GM23338 (cell line): ENCODE measurements around the gene TRAF1. TPM values are rescaled to one million over a fixed set of nuclear protein-coding genes. Genes with fewer than 3 reads are reported as not detected.

ENCODE experiments used
- ATAC-seq: fragments of 200-7000 bp; cut with Tn5 transposase; 3 replicates; pipeline ENCODE4 v1.9.1; 2020
- DNase-seq: peaks from one replicate; pipeline ENCODE4 v3.0.0-alpha.2; 2015; ENCODE audit warnings: low spot score
- H2AFZ ChIP-seq: fragments of 200-600 bp; sonication (generic); 2 replicates; pipeline ENCODE4 v1.8.0; 2016; ENCODE audit warnings: antibody characterized with exemption, mild to moderate bottlenecking, moderate library complexity
- H3F3A ChIP-seq: fragments of 200-600 bp; sonication (generic); replicated peaks from 2 replicates; pipeline ENCODE4 v1.8.0; 2017; ENCODE audit warnings: antibody characterized with exemption, mixed run types, low read depth
- H3K27ac ChIP-seq: fragments of 200-600 bp; sonication (generic); 2 replicates; pipeline ENCODE4 v1.6.1; 2016; ENCODE audit warnings: low read depth
- H3K27me3 ChIP-seq: fragments of 200-600 bp; sonication (generic); 2 replicates; pipeline ENCODE4 v1.8.0; 2016; ENCODE audit warnings: mild to moderate bottlenecking, mixed run types, moderate library complexity; ENCODE audit not compliant: insufficient read depth
- H3K36me3 ChIP-seq: fragments of 200-600 bp; sonication (generic); 2 replicates; pipeline ENCODE4 v1.8.0; 2016; ENCODE audit warnings: mild to moderate bottlenecking; ENCODE audit not compliant: insufficient read depth
- H3K4me1 ChIP-seq: fragments of 200-600 bp; sonication (generic); 2 replicates; pipeline ENCODE4 v1.8.0; 2016; ENCODE audit warnings: mild to moderate bottlenecking, moderate library complexity; ENCODE audit not compliant: insufficient read depth
- H3K4me2 ChIP-seq: fragments of 200-600 bp; sonication (generic); 2 replicates; pipeline ENCODE4 v1.7.1; 2017; ENCODE audit warnings: mixed run types
- H3K4me3 ChIP-seq: fragments of 200-600 bp; sonication (generic); 2 replicates; pipeline ENCODE4 v1.6.1; 2016; ENCODE audit warnings: mixed run types
- H3K79me2 ChIP-seq: fragments of 200-600 bp; sonication (generic); replicated peaks from 2 replicates; pipeline ENCODE4 v1.8.0; 2017; ENCODE audit warnings: mild to moderate bottlenecking; ENCODE audit not compliant: insufficient read depth
- H3K9me2 ChIP-seq: fragments of 200-600 bp; sonication (generic); 2 replicates; pipeline ENCODE4 v1.8.0; 2017; ENCODE audit not compliant: insufficient read depth
- H4K20me1 ChIP-seq: fragments of 200-600 bp; sonication (generic); replicated peaks from 2 replicates; pipeline ENCODE4 v1.8.0; 2017; ENCODE audit warnings: mild to moderate bottlenecking; ENCODE audit not compliant: insufficient read depth
- H3K27ac Mint-ChIP-seq: 2 replicates; pipeline ENCODE4 v1.8.0; 2020; ENCODE audit warnings: inconsistent platforms, mild to moderate bottlenecking, moderate library complexity, mixed read lengths
- H3K27me3 Mint-ChIP-seq: 3 replicates; pipeline ENCODE4 v1.8.0; 2022; ENCODE audit warnings: low read depth, mild to moderate bottlenecking, moderate library complexity, mixed read lengths, inconsistent platforms; ENCODE audit not compliant: insufficient read depth, poor library complexity
- H3K36me3 Mint-ChIP-seq: 3 replicates; pipeline ENCODE4 v1.8.0; 2021; ENCODE audit warnings: low read depth, mild to moderate bottlenecking, inconsistent platforms, moderate library complexity, mixed read lengths
- H3K4me1 Mint-ChIP-seq: 3 replicates; pipeline ENCODE4 v1.8.0; 2020; ENCODE audit warnings: mild to moderate bottlenecking, inconsistent platforms, mixed read lengths
- H3K4me3 Mint-ChIP-seq: 3 replicates; pipeline ENCODE4 v1.8.0; 2021; ENCODE audit warnings: moderate library complexity, mild to moderate bottlenecking, inconsistent platforms, mixed read lengths
- H3K9me3 Mint-ChIP-seq: 3 replicates; pipeline ENCODE4 v1.8.0; 2020; ENCODE audit warnings: moderate library complexity, mild to moderate bottlenecking, inconsistent platforms, mixed read lengths
- CREB1 ChIP-seq: fragments of 250-450 bp; sonication (Bioruptor Pico); IDR thresholded peaks from 2 replicates; pipeline ENCODE4 v1.5.0; 2020; ENCODE audit warnings: low read depth, mild to moderate bottlenecking, moderate library complexity
- CTCF ChIP-seq, 2 experiments: fragments of 200-600 bp in 1 of 2; sonication (generic) in 1 of 2; conservative IDR thresholded peaks; 2 replicates each; pipeline versions ENCODE4 v1.5.1 to v1.6.1; 2016 to 2017; ENCODE audit warnings: antibody characterized with exemption in 2 of 2, low read depth in 2 of 2, mild to moderate bottlenecking in 2 of 2, moderate library complexity in 1 of 2
- EZH2 ChIP-seq: fragments of 200-600 bp; sonication (generic); IDR thresholded peaks from one replicate; pipeline ENCODE4 v1.8.0; 2017; ENCODE audit warnings: antibody characterized with exemption, mild to moderate bottlenecking, low read depth; ENCODE audit not compliant: unreplicated experiment
- EZH2phosphoT487 ChIP-seq: fragments of 200-600 bp; sonication (generic); IDR thresholded peaks from one replicate; pipeline ENCODE4 v1.8.1; 2018; ENCODE audit warnings: antibody characterized with exemption; ENCODE audit not compliant: unreplicated experiment
- REST ChIP-seq: IDR thresholded peaks from one replicate; pipeline ENCODE4 v1.6.1; 2018; ENCODE audit warnings: antibody characterized with exemption; ENCODE audit not compliant: unreplicated experiment
- STAT1 ChIP-seq: IDR thresholded peaks from one replicate; pipeline ENCODE4 v1.6.1; 2016; ENCODE audit warnings: antibody characterized with exemption; ENCODE audit not compliant: unreplicated experiment
- ZNF114 ChIP-seq: fragments of 250-450 bp; sonication (Bioruptor Pico); IDR thresholded peaks from 2 replicates; pipeline ENCODE4 v1.5.0; 2020; ENCODE audit warnings: mild to moderate bottlenecking, moderate library complexity
- ZNF331 ChIP-seq: fragments of 250-450 bp; sonication (Bioruptor Pico); IDR thresholded peaks from 2 replicates; pipeline ENCODE4 v1.5.0; 2020; ENCODE audit warnings: low read depth, mild to moderate bottlenecking, moderate library complexity
- polyA plus RNA-seq: library from polyadenylated mRNA; unstranded; fragments of >200 nt; fragmentation: Nextera tagmentation; extraction: Ambion mirVana; gene quantifications from 2 replicates; pipeline ENCODE4 v1.2.1, GENCODE V29; 2016
- total RNA-seq: library from RNA; depleted of rRNA; stranded (reverse); fragments of >200 nt; shearing (Covaris generic); gene quantifications from 2 replicates; pipeline ENCODE4 v1.2.3, GENCODE V29; 2014
- TF ChIP-seq, protein P1 (sequence below): IDR thresholded peaks from 2 replicates; pipeline ENCODE4 v1.6.1; 2016; ENCODE audit warnings: antibody characterized with exemption

TRAF1 gene
- total and polyA plus RNA-seq, 2 experiments from 2014 or later: 0.39 to 1.4 TPM

DNA sequence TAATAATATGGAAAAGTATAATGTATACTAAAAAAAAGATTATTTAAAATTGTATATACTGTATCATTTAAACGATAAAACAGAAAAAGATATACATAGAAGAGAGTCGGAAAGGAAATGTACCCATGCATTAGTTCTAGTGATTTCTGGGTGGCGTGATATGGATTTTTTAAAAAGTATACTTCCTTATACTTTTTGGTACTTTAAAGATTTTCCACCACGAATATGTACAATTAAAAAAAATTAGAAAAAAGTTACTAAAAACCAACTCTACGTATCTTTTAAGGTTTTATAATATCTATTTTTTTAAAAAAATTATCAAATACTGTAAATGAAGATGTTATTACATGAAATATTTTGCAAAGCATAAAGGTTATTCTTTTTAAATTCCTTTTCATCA is 61.9 kb downstream of the TRAF1 start:
- peaks cover 12% of the 10 kb centered on the region for H3K4me1 Mint-ChIP-seq
- no peak for DNase-seq
- Histone ChIP-seq H3K27ac (no peak overlapping the region), H3K27me3 (no peaks in the 10 kb centered on the region), H3F3A (peaks cover 2% of the 10 kb centered on the region; the same call in 1 of the 2 replicates), H2AFZ (no peak overlapping the region), H3K4me2 (no peak overlapping the region), H3K79me2 (no peaks in the 10 kb centered on the region), H3K4me1 (peaks cover 3% of the 10 kb centered on the region), H3K9me2 (no peaks in the 10 kb centered on the region), H4K20me1 (no peaks in the 10 kb centered on the region; the same call in 1 of the 2 replicates), H3K36me3 (no peaks in the 10 kb centered on the region; the same call in 1 of the 2 replicates), H3K4me3 (no peak overlapping the region)
- peaks cover 8% of the 10 kb centered on the region for H3K27me3 Mint-ChIP-seq
- H3K4me3 Mint-ChIP-seq: no peak overlapping the region
- H3K27ac Mint-ChIP-seq: no peak overlapping the region
- TF ChIP-seq STAT1 (no peak), CREB1 (CRISPR knock-in tag) (no peak), ZNF114 (CRISPR knock-in tag) (no peak), ZNF331 (no peak), EZH2 (no peak), EZH2phosphoT487 (no peak), REST (no peak)
- TF ChIP-seq, protein P1, sequence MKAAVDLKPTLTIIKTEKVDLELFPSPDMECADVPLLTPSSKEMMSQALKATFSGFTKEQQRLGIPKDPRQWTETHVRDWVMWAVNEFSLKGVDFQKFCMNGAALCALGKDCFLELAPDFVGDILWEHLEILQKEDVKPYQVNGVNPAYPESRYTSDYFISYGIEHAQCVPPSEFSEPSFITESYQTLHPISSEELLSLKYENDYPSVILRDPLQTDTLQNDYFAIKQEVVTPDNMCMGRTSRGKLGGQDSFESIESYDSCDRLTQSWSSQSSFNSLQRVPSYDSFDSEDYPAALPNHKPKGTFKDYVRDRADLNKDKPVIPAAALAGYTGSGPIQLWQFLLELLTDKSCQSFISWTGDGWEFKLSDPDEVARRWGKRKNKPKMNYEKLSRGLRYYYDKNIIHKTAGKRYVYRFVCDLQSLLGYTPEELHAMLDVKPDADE: no peak
- peaks cover 11% of the 10 kb centered on the region for H3K36me3 Mint-ChIP-seq
- ATAC-seq: no peak
- no peaks in the 10 kb centered on the region for H3K9me3 Mint-ChIP-seq

GRCh38 chr9:120863833-120864232 is 62.8 kb downstream of the TRAF1 start:
- Histone ChIP-seq H2AFZ (no peak overlapping the region), H3F3A (no peaks in the 10 kb centered on the region; the same call in 1 of the 2 replicates), H3K4me2 (no peak overlapping the region), H3K27me3 (no peaks in the 10 kb centered on the region), H3K79me2 (no peaks in the 10 kb centered on the region), H3K36me3 (no peaks in the 10 kb centered on the region; the same call in 1 of the 2 replicates), H3K9me2 (no peaks in the 10 kb centered on the region), H3K4me1 (no peaks in the 10 kb centered on the region; the same call in 1 of the 2 replicates), H4K20me1 (no peaks in the 10 kb centered on the region; the same call in 1 of the 2 replicates), H3K4me3 (no peak overlapping the region), H3K27ac (no peak overlapping the region)
- Mint-ChIP-seq H3K4me3 (no peak overlapping the region), H3K36me3 (peaks cover 9% of the 10 kb centered on the region), H3K27me3 (peaks cover 8% of the 10 kb centered on the region), H3K9me3 (no peaks in the 10 kb centered on the region), H3K27ac (no peak overlapping the region), H3K4me1 (peaks cover 12% of the 10 kb centered on the region)
- DNase-seq (peak; percentile 70), ATAC-seq (peak; percentile 38)
- no peak for TF ChIP-seq REST
- TF ChIP-seq EZH2: no peak
- no peak for TF ChIP-seq STAT1
- TF ChIP-seq CTCF (conservative IDR thresholded peaks at IDR 0.05; ENCODE audit: low read depth in 2 of 2): peak; percentile 47 to 73
